CD14-positive monocyte (primary cell): Measurements from ENCODE around the gene NMBR. TPM values are rescaled to one million over a fixed set of nuclear protein-coding genes. Genes with fewer than 3 reads are reported as not detected.
A peak's percentile ranks its signal among the peaks of the same experiment; 100 is the strongest.

Experiments
- DNase-seq, 3 donors: peaks; one replicate each; pipeline ENCODE4 v3.0.0-alpha.2; 2011 to 2022
- H2AFZ ChIP-seq: 2 replicates; pipeline ENCODE4 v1.6.0; 2012; ENCODE audit warnings: mild to moderate bottlenecking, low read depth, low read length, inconsistent platforms; ENCODE audit not compliant: insufficient read depth, poor library complexity, severe bottlenecking
- H3K27ac ChIP-seq, 2 donors: 1 replicate in 1 of 2; 2 replicates in 1 of 2; pipeline ENCODE4 v1.5.1; 2012 to 2013; ENCODE audit warnings: low read length in 2 of 2, control low read depth in 1 of 2, inconsistent platforms in 1 of 2, low read depth in 1 of 2, mild to moderate bottlenecking in 1 of 2
- H3K27me3 ChIP-seq, 2 donors: one replicate each; pipeline versions ENCODE4 v1.6.0 to v1.6.1; 2011 to 2013; ENCODE audit warnings: low read length in 2 of 2; ENCODE audit not compliant: control insufficient read depth in 2 of 2, insufficient read depth in 2 of 2
- H3K36me3 ChIP-seq, 2 donors: replicated peaks in 1 of 2; 1 replicate in 1 of 2; 2 replicates in 1 of 2; pipeline versions ENCODE4 v1.5.1 to v1.6.1; 2012 to 2013; ENCODE audit warnings: low read length in 2 of 2, control low read depth in 1 of 2, inconsistent platforms in 1 of 2, mild to moderate bottlenecking in 1 of 2; ENCODE audit not compliant: insufficient read depth in 2 of 2, control insufficient read depth in 1 of 2
- H3K4me1 ChIP-seq, 2 donors: 1 replicate in 1 of 2; 2 replicates in 1 of 2; pipeline versions ENCODE4 v1.5.1 to v1.6.1; 2012 to 2013; ENCODE audit warnings: low read length in 2 of 2, control low read depth in 1 of 2, inconsistent platforms in 1 of 2, mild to moderate bottlenecking in 1 of 2, moderate library complexity in 1 of 2; ENCODE audit not compliant: insufficient read depth in 2 of 2, control insufficient read depth in 1 of 2
- H3K4me2 ChIP-seq: replicated peaks from 2 replicates; pipeline ENCODE3; 2012; ENCODE audit warnings: low read length, moderate library complexity, mild to moderate bottlenecking; ENCODE audit not compliant: poor library complexity, severe bottlenecking; ENCODE audit errors: extremely low read depth
- H3K4me3 ChIP-seq, 3 experiments: fragments of 200-600 bp in 1 of 3; sonication (generic) in 1 of 3; replicated peaks in 1 of 3; 1 replicate in 2 of 3; 2 replicates in 1 of 3; pipeline ENCODE4 v1.5.1; 2011 to 2013; ENCODE audit warnings: low read length in 3 of 3, mild to moderate bottlenecking in 3 of 3, control low read depth in 2 of 3, low read depth in 2 of 3, inconsistent platforms in 1 of 3, moderate library complexity in 1 of 3
- H3K79me2 ChIP-seq: 2 replicates; pipeline ENCODE4 v1.6.0; 2012; ENCODE audit warnings: mild to moderate bottlenecking, control low read depth, inconsistent platforms, low read length, moderate library complexity; ENCODE audit not compliant: insufficient read depth
- H3K9ac ChIP-seq: 2 replicates; pipeline ENCODE4 v1.6.0; 2017; ENCODE audit warnings: low read length, mild to moderate bottlenecking; ENCODE audit not compliant: insufficient read depth, poor library complexity, severe bottlenecking
- H3K9me3 ChIP-seq, 2 donors: replicated peaks in 1 of 2; 1 replicate in 1 of 2; 2 replicates in 1 of 2; pipeline versions ENCODE4 v1.5.1 to v1.6.1; 2012 to 2013; ENCODE audit warnings: low read length in 2 of 2, control low read depth in 1 of 2; ENCODE audit not compliant: control insufficient read depth in 1 of 2, insufficient read depth in 1 of 2
- H4K20me1 ChIP-seq: 2 replicates; pipeline ENCODE4 v1.6.0; 2012; ENCODE audit warnings: mild to moderate bottlenecking, low read length, control low read depth, moderate library complexity; ENCODE audit not compliant: insufficient read depth
- H3K27ac Mint-ChIP-seq, 7 donors: one replicate each; pipeline ENCODE4 v1.8.0; 2020; ENCODE audit warnings: mild to moderate bottlenecking in 7 of 7, mixed read lengths in 7 of 7, moderate library complexity in 6 of 7, inconsistent platforms in 2 of 7
- H3K27me3 Mint-ChIP-seq, 3 donors: one replicate each; pipeline ENCODE4 v1.8.0; 2021 to 2022; ENCODE audit warnings: low read depth in 3 of 3, mild to moderate bottlenecking in 3 of 3, mixed read lengths in 3 of 3, moderate library complexity in 3 of 3, inconsistent platforms in 1 of 3
- H3K36me3 Mint-ChIP-seq, 2 donors: one replicate each; pipeline ENCODE4 v1.8.0; 2020; ENCODE audit warnings: mixed read lengths in 2 of 2, inconsistent platforms in 1 of 2, mild to moderate bottlenecking in 1 of 2
- H3K4me1 Mint-ChIP-seq: one replicate; pipeline ENCODE4 v1.8.0; 2020; ENCODE audit warnings: mild to moderate bottlenecking, mixed read lengths
- H3K4me3 Mint-ChIP-seq, 2 donors: one replicate each; pipeline ENCODE4 v1.8.0; 2020; ENCODE audit warnings: mild to moderate bottlenecking in 2 of 2, mixed read lengths in 2 of 2, moderate library complexity in 1 of 2
- H3K9me3 Mint-ChIP-seq, 7 donors: one replicate each; pipeline ENCODE4 v1.8.0; 2020 to 2022; ENCODE audit warnings: mixed read lengths in 7 of 7, mild to moderate bottlenecking in 6 of 7, moderate library complexity in 6 of 7, inconsistent platforms in 2 of 7
- CTCF ChIP-seq: fragments of 200-600 bp; IDR thresholded peaks from one replicate; pipeline ENCODE4 v1.8.0; 2022; ENCODE audit warnings: antibody characterized with exemption, mild to moderate bottlenecking
- intact Hi-C, 2 donors: fragments of 100-400 bp; cut with micrococcal nuclease; formaldehyde crosslinking; loops; one replicate each; pipeline versions ENCODE4 v1.15.0 to v1.15.1; 2023
- polyA plus RNA-seq, 3 donors: library from polyadenylated mRNA; depleted of rRNA in 1 of 3; unstranded in 2 of 3; stranded (reverse) in 1 of 3; fragments of 300-500 nt in 2 of 3; fragments of >200 nt in 1 of 3; fragmentation: Illumina TruSeq in 2 of 3; gene quantifications; 1 replicate in 2 of 3; 2 replicates in 1 of 3; pipeline ENCODE4 v1.2.3, GENCODE V29; 2012 to 2021

Gene NMBR
- polyA plus RNA-seq, 3 donors = not detected

- peak overlapping the region in 1 of 7 donors; percentile 6 for H3K27ac Mint-ChIP-seq
- TF ChIP-seq CTCF = no peak
- peaks cover 85 to 93% of the 10 kb centered on the region in 2 donors for H3K36me3 ChIP-seq
Observed at GRCh38 chr6:142172758-142173157, 25.8 kb upstream of the NMBR start.

GRCh38 chr6:142171351-142171750 is 24.4 kb upstream of the NMBR start:
- H3K4me1 Mint-ChIP-seq = no peaks in the 10 kb centered on the region
- peaks cover 5% of the 10 kb centered on the region for H4K20me1 ChIP-seq
- H3K4me2 ChIP-seq = no peak overlapping the region
- peaks cover 69 to 94% of the 10 kb centered on the region in 2 donors for H3K36me3 Mint-ChIP-seq
- no peak overlapping the region for H3K27ac Mint-ChIP-seq
- H2AFZ ChIP-seq = no peak overlapping the region
- H3K4me3 ChIP-seq = no peak overlapping the region
- no peaks in the 10 kb centered on the region for H3K9me3 ChIP-seq
- DNase-seq = no peak
- H3K79me2 ChIP-seq = peaks cover 4% of the 10 kb centered on the region
- no peaks in the 10 kb centered on the region for H3K27me3 Mint-ChIP-seq
- no peaks in the 10 kb centered on the region for H3K27me3 ChIP-seq
- no peak overlapping the region for H3K27ac ChIP-seq
- peaks cover 0 to 4% (median 0%) of the 10 kb centered on the region in 7 donors for H3K9me3 Mint-ChIP-seq
- no peaks in the 10 kb centered on the region for H3K4me1 ChIP-seq
- no peak for TF ChIP-seq CTCF
- no peak overlapping the region for H3K4me3 Mint-ChIP-seq
- H3K9ac ChIP-seq = no peak overlapping the region
- intact Hi-C loops = no loop called here
- H3K36me3 ChIP-seq = peaks cover 88 to 93% of the 10 kb centered on the region in 2 donors

More at GRCh38 chr6:142172758-142173157, 25.8 kb upstream of the NMBR start:
- Mint-ChIP-seq H3K9me3 (peaks cover 0 to 6% (median 4%) of the 10 kb centered on the region in 7 donors), H3K4me1 (no peaks in the 10 kb centered on the region), H3K4me3 (no peak overlapping the region), H3K36me3 (peaks cover 66 to 92% of the 10 kb centered on the region in 2 donors), H3K27me3 (no peaks in the 10 kb centered on the region)
- Histone ChIP-seq H4K20me1 (no peaks in the 10 kb centered on the region), H3K9ac (no peak overlapping the region), H3K27me3 (no peaks in the 10 kb centered on the region), H2AFZ (no peak overlapping the region), H3K79me2 (no peaks in the 10 kb centered on the region), H3K9me3 (peaks cover 0 to 9% of the 10 kb centered on the region in 2 donors), H3K4me2 (no peak overlapping the region), H3K27ac (no peak overlapping the region), H3K4me3 (no peak overlapping the region), H3K4me1 (no peaks in the 10 kb centered on the region)
- intact Hi-C loops = no loop called here
- no peak for DNase-seq
